Ecto neural progenitor cell (in vitro differentiated cells): ENCODE data around the gene TRMT2B.
"Not testable (repeated sequence)": the region's sequence is repeated elsewhere in the genome, so short reads cannot be mapped to it uniquely, and the experiment has no call there.

Experiments
- DNase-seq: peaks from one replicate; pipeline ENCODE4 v3.0.0-alpha.2; 2018; ENCODE audit warnings: low spot score

The TRMT2B gene

GRCh38 chrX:101009090-101009489 is 42.8 kb downstream of the TRMT2B start:
- DNase-seq = no peak

DNA sequence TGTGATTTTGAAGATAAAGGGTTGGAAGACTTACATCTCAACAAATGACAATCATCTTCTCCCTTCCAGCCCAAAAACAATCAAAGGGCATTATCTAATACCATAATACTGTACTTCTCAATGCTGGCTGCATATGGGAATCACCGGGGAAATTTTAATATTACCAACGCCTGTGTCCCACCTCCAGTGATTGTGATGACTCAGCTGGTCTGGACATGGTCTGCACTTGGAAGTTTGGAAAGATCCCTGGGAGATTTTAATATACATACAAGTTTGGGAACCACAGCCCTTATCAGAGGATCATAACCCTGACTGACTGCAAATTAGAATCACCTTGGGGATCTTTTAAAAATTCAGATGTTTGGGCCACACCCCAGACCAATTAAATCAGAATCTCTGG is 52.5 kb downstream of the TRMT2B start:
- no peak for DNase-seq

DNA sequence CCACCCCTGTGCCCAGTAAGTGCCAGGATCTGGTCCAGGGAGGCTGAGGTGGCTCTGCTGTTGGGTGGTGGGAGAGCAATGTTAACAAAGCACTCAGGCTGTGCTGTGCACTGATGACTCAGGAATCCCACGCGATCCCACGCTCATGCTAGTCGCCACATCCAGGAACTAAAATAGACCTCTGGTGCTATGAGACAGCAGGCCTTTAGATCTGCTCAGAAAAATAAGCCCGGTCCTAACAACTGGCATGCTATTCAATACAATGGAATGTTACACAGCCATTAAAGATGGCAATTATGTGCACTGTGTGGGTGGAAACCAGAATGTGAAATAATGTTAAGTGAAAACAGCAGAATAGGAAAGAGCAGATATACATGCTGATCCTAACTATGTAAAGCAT is 56.4 kb downstream of the TRMT2B start:
- DNase-seq = no peak

GRCh38 chrX:100994352-100995281 is 57.3 kb downstream of the TRMT2B start:
- no peak for DNase-seq

- no peak for DNase-seq
Measured at GRCh38 chrX:100990139-100990538, 61.8 kb downstream of the TRMT2B start.

DNA sequence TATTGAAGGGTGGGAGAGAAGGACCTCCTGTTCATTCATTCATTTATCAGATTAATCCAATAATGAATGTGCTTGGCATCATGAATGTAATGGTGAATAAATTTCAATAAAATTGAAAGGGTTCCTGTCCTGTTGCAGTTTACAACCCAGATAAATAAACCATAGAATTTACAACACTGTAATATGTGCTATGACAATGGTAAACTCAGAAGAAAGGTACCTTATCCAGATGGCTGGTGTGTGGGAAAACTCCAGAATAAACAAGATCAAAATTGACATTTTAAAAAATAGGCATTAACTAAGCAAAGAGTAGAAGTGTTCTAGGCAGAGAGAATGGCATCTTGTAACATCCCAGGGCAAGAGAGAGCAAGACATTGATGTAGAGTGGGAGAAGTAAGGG is 67.1 kb downstream of the TRMT2B start:
- no peak for DNase-seq

DNA sequence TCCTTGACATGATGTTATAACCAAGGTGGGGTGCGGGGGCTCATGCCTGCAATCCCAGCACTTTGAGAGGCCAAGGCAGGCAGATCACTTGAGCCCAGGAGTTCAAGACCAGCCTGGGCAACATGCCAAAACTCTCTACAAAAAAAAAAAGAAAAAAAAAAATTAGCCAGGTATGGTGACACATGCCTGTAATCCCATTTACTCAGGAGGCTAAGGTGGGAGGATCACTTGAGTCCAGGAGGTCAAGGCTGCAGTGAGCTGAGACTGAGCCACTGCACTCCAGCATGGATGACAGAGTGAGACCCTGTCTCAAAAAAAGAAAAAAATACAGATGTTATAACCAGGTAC is 70.4 kb downstream of the TRMT2B start:
- DNase-seq = not testable (repeated sequence)

GRCh38 chrX:100980608-100981497 is 71.1 kb downstream of the TRMT2B start:
- no peak for DNase-seq

DNA sequence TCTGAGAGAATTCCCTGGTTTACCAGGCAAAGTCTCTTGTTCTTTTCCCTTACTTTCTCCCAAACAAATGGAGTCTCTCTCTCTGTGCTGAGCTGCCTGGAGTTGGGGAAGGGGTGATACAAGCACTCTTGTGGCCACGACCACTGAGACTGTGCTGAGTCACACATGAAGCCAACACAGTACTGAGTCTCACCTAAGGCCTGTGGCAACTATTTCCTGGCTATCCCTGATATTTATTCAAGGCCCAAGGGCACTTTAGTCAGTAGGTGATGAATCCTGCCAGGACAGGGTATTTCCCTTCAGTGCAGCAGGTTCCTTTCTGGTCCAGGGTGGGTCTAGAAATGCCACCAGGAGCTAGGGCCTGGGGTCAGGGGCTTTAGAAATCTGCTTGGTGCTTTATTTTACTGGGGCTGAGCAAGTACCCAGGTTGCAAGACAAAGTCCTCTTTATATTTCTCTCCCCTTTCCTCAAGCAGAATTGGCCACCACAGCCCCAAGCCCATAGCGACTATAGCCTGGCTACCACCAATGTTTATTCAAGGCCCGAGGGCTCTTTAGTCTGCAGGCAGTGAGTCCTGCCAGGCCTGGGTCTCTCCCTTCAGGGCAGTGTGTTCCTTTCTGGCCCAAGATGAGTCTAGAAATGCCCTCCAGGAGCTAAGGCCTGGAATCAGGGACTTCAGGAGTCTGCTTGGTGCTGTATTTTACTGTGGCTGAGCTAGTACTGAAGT is 71.9 kb downstream of the TRMT2B start:
- DNase-seq = no peak

- DNase-seq = no peak
Measured at GRCh38 chrX:100976211-100976610, 75.7 kb downstream of the TRMT2B start.

GRCh38 chrX:100975212-100975611 is 76.7 kb downstream of the TRMT2B start:
- DNase-seq = no peak

DNA sequence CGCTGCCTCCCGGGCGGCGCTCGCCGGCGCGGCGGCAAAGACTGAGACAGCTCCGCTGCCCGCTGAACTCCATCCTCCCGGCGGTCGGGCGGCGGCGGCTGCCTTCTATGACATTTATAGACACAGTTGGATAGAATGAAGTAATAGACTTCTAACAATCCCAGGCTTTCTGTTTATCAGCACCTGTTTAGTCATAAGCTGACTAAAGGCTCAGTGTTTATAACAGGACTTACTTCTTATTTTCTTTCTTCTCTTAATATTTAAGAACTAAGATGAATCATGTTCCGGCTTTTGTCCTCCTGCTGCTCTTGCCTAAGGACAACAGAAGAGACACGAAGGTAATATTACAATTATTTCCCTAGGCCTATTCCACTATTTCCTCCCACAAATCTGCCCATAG is 78.5 kb downstream of the TRMT2B start:
- no peak for DNase-seq

GRCh38 chrX:100969936-100970335 is 82.0 kb downstream of the TRMT2B start:
- DNase-seq = no peak

DNA sequence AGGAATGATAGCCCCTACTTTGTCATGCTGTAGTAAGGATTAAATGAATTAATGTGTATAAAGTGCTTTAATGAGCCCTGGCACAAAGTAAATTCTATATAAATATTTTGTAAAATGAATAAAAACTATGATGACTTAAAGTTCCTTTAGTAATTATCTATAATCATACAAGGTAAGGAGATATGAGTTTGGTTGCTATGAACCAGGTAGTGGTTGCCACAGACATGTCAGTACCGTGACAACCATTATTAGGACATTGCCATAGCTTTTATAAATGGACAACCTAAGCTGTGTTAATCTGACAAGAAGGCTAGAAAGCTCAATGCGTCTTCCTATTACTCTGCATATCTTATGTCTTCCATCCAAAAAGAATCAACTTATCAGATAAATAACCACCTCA is 82.5 kb downstream of the TRMT2B start, which contains the start of gene ARL13A:
Gene ARL13A, plus strand, starts transcription at position 301 of the 400 bp plus-strand sequence. CDS start 3,982 bp downstream, outside the sequence.
- DNase-seq = no peak

- DNase-seq = no peak
Measured at GRCh38 chrX:100964362-100964761, 87.5 kb downstream of the TRMT2B start.

DNA sequence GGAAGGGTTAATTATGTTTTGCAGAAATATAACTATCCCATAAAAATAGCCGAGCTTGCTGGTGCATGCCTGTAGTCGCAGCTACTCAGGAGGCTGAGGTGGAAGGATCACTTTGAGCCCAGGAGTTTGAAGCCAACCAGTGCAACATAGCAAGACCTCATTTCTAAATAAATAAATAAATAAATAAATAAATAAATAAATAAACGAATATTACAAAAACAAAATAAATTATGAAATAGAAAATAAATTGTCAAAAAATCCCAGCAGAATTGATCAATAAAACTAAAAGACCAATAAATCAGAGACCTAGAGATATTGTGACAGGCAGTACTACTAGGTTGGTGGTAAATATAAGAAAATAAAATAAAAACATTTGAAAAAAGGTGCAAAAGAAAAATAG is 89.1 kb downstream of the TRMT2B start:
- DNase-seq = no peak
